BE2C (cell line): Measurements from ENCODE around the gene LDLRAD3.

ENCODE experiments used
- DNase-seq: peaks from one replicate; pipeline ENCODE4 v3.0.0-alpha.2; 2020
- H3K27me3 ChIP-seq: fragments of 250-450 bp; sonication (Bioruptor Pico); 2 replicates; pipeline ENCODE4 v1.5.1; 2020; ENCODE audit warnings: mild to moderate bottlenecking
- H3K36me3 ChIP-seq: fragments of 250-450 bp; sonication (Bioruptor Pico); 2 replicates; pipeline ENCODE4 v1.5.1; 2020; ENCODE audit warnings: mild to moderate bottlenecking
- H3K4me1 ChIP-seq: fragments of 250-450 bp; sonication (Bioruptor Pico); 2 replicates; pipeline ENCODE4 v1.5.1; 2020
- H3K4me3 ChIP-seq: 2 replicates; pipeline ENCODE4 v1.5.1; 2011; ENCODE audit warnings: low read depth, low read length
- H3K9me3 ChIP-seq: fragments of 250-450 bp; sonication (Bioruptor Pico); 2 replicates; pipeline ENCODE4 v1.5.1; 2020
- CTCF ChIP-seq: IDR thresholded peaks from 2 replicates; pipeline ENCODE4 v1.5.1; 2012; ENCODE audit warnings: mild to moderate bottlenecking, low read depth, low read length

Gene LDLRAD3

GRCh38 chr11:36222831-36223635 is 279.2 kb downstream of the LDLRAD3 start:
- H3K4me1 ChIP-seq: no peaks in the 10 kb centered on the region
- no peaks in the 10 kb centered on the region for H3K36me3 ChIP-seq
- no peaks in the 10 kb centered on the region for H3K27me3 ChIP-seq
- H3K4me3 ChIP-seq: no peak overlapping the region
- DNase-seq: no peak
- no peaks in the 10 kb centered on the region for H3K9me3 ChIP-seq
- no peak for TF ChIP-seq CTCF

- Histone ChIP-seq H3K36me3 (no peaks in the 10 kb centered on the region), H3K4me3 (no peak overlapping the region), H3K4me1 (no peaks in the 10 kb centered on the region), H3K27me3 (no peaks in the 10 kb centered on the region), H3K9me3 (no peaks in the 10 kb centered on the region)
- DNase-seq: no peak
- TF ChIP-seq CTCF: no peak
Measured at GRCh38 chr11:36224209-36224882, 280.5 kb downstream of the LDLRAD3 start.

- Histone ChIP-seq H3K4me1 (no peaks in the 10 kb centered on the region; the same call in 1 of the 2 replicates), H3K36me3 (no peaks in the 10 kb centered on the region), H3K4me3 (no peak overlapping the region), H3K27me3 (no peaks in the 10 kb centered on the region), H3K9me3 (no peaks in the 10 kb centered on the region)
- DNase-seq: no peak
- TF ChIP-seq CTCF: no peak
Measured at GRCh38 chr11:36227044-36227443, 283.2 kb downstream of the LDLRAD3 start.

DNA sequence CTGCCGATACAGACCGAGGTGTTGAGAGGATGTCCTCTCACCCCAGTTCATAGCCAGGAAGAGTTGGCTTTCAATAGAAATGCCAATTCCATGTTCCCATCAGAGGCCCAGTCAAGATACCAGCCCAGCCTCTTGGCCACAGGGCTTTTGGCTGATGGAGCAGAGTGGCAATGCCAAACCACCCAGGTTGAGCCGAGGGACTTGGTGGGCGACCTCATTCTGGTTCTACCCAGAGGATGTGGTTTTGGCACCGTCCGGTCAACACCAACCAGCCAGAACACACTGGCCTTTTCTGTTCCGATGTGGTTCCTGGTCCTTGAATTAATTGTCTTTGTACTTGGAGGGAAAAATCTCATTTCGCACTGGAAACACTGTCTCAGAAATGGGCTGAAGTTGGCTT is 284.8 kb downstream of the LDLRAD3 start:
- no peak for TF ChIP-seq CTCF
- no peaks in the 10 kb centered on the region for H3K36me3 ChIP-seq
- H3K9me3 ChIP-seq: no peaks in the 10 kb centered on the region
- no peaks in the 10 kb centered on the region; the same call in 1 of the 2 replicates for H3K4me1 ChIP-seq
- H3K4me3 ChIP-seq: no peak overlapping the region
- DNase-seq: no peak
- H3K27me3 ChIP-seq: no peaks in the 10 kb centered on the region

DNA sequence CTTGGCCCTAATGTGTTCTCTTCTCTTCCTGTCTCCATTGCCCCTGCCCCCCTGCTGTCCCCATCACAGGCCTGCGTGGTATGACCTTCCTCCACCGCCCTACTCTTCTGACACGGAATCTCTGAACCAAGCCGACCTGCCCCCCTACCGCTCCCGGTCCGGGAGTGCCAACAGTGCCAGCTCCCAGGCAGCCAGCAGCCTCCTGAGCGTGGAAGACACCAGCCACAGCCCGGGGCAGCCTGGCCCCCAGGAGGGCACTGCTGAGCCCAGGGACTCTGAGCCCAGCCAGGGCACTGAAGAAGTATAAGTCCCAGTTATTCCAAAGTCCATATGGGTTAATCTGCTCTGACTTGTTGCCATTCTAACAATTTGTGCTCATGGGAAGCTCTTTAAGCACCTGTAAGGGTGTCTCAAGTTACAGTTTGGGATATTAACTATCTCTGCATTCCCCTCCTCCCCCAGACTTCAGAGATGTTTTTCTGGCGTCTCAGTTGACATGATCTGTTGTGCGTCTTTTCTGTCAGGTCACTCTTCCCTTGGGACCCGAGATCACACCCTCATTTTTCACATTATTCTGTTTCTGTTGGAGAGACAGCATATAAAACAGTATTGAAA is 285.3 kb downstream of the LDLRAD3 start:
- Histone ChIP-seq H3K27me3 (no peaks in the 10 kb centered on the region), H3K36me3 (no peaks in the 10 kb centered on the region), H3K9me3 (no peaks in the 10 kb centered on the region), H3K4me3 (no peak overlapping the region), H3K4me1 (no peaks in the 10 kb centered on the region; the same call in 1 of the 2 replicates)
- TF ChIP-seq CTCF: no peak
- DNase-seq: no peak
